Body of pancreas (tissue), 4 donors: Measurements from ENCODE around the gene CXXC5. TPM values are rescaled to one million over a fixed set of nuclear protein-coding genes. Genes with fewer than 3 reads are reported as not detected.
"Not testable (repeated sequence)": the region's sequence is repeated elsewhere in the genome, so short reads cannot be mapped to it uniquely, and the experiment has no call there.

Experiments
- ATAC-seq: fragments of 150-250 bp; one replicate; pipeline ENCODE4 v1.9.1; 2016
- DNase-seq, 4 donors: peaks; one replicate each; pipeline ENCODE4 v3.0.0-alpha.2; 2019
- H3K27ac ChIP-seq, 4 donors: fragments of 200-600 bp; sonication (generic); 1 replicate in 3 of 4; 2 replicates in 1 of 4; pipeline versions ENCODE4 v1.5.1 to v1.6.1; 2016 to 2019; ENCODE audit warnings: mild to moderate bottlenecking in 1 of 4, mixed read lengths in 1 of 4, moderate library complexity in 1 of 4
- H3K27me3 ChIP-seq, 2 donors: fragments of 200-600 bp; sonication (generic); one replicate each; pipeline ENCODE4 v1.6.0; 2016; ENCODE audit warnings: mild to moderate bottlenecking in 1 of 2
- H3K36me3 ChIP-seq, 2 donors: fragments of 200-600 bp; sonication (generic); replicated peaks in 1 of 2; 2 replicates each; pipeline ENCODE4 v1.5.1; 2016; ENCODE audit warnings: low read depth in 2 of 2; ENCODE audit not compliant: insufficient read depth in 1 of 2
- H3K4me1 ChIP-seq: fragments of 200-600 bp; sonication (generic); one replicate; pipeline ENCODE4 v1.6.0; 2016
- H3K4me3 ChIP-seq, 2 donors: fragments of 200-600 bp; sonication (generic); 1 replicate in 1 of 2; 2 replicates in 1 of 2; pipeline ENCODE4 v1.5.1; 2016 to 2019
- H3K9me3 ChIP-seq, 3 donors: fragments of 200-600 bp; sonication (generic); 1 replicate in 2 of 3; 2 replicates in 1 of 3; pipeline ENCODE4 v1.5.1; 2016
- POLR2A ChIP-seq, 3 donors: fragments of 450-650 bp; IDR thresholded peaks; one replicate each; pipeline ENCODE4 v1.6.1; 2016; ENCODE audit warnings: antibody characterized with exemption in 3 of 3, mild to moderate bottlenecking in 2 of 3
- WGBS, 2 donors: methylation state at CpG; one replicate each; pipeline ENCODE4 v1.1.5; 2017; 5-methylcytosine and 5-hydroxymethylcytosine counted together
- intact Hi-C: fragments of 100-400 bp; cut with DNase I; formaldehyde crosslinking; loops from one replicate; pipeline ENCODE4 v1.15.1; 2023
- total RNA-seq, 2 donors: library from RNA; depleted of rRNA; stranded (reverse); fragments of >200 nt; gene quantifications; one replicate each; pipeline ENCODE4 v1.1.0, GENCODE V29; 2016
- TF ChIP-seq, protein P1 (sequence below), 7 experiments: fragments of 450-650 bp in 4 of 7; fragments of 200-600 bp in 3 of 7; sonication (generic) in 3 of 7; IDR thresholded peaks; one replicate each; pipeline ENCODE4 v1.5.1; 2016 to 2019; ENCODE audit warnings: antibody characterized with exemption in 7 of 7

The CXXC5 gene
- total RNA-seq, 2 donors from 2014 or later = 86.6 to 87.7 TPM

DNA sequence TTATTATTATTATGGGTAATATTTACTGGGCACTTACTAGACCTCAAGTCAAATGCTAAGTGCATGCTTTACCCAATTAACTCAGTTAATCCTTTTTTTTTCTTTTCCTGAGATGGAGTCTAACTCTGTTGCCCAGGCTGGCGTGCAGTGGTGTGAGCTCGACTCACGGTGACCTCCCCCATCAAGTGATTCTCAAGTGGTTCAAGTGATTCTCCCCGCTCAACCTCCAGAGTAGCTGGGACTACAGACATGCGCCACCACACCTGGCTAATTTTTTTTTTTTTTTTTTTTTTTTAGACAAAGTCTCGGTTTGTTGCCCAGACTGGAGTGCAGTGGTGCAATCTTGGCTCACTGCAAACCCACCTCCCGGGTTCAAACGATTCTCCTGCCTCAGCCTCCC lies 69.1 kb downstream of the CXXC5 start:
- ATAC-seq = no peak
- Histone ChIP-seq H3K4me1 (no peaks in the 10 kb centered on the region), H3K27ac (no peak overlapping the region), H3K9me3 (no peaks in the 10 kb centered on the region), H3K27me3 (no peaks in the 10 kb centered on the region), H3K36me3 (no peaks in the 10 kb centered on the region), H3K4me3 (no peak overlapping the region)
- DNase-seq = no peak
- TF ChIP-seq, protein P1, sequence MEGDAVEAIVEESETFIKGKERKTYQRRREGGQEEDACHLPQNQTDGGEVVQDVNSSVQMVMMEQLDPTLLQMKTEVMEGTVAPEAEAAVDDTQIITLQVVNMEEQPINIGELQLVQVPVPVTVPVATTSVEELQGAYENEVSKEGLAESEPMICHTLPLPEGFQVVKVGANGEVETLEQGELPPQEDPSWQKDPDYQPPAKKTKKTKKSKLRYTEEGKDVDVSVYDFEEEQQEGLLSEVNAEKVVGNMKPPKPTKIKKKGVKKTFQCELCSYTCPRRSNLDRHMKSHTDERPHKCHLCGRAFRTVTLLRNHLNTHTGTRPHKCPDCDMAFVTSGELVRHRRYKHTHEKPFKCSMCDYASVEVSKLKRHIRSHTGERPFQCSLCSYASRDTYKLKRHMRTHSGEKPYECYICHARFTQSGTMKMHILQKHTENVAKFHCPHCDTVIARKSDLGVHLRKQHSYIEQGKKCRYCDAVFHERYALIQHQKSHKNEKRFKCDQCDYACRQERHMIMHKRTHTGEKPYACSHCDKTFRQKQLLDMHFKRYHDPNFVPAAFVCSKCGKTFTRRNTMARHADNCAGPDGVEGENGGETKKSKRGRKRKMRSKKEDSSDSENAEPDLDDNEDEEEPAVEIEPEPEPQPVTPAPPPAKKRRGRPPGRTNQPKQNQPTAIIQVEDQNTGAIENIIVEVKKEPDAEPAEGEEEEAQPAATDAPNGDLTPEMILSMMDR (IDR thresholded peaks at IDR 0.05) = no peak
- no peak for TF ChIP-seq POLR2A (IDR thresholded peaks at IDR 0.05)
- 92 to 95% methylated on average over 8 of the region's 8 CpGs for WGBS, 2 donors
- intact Hi-C loops = no loop called here

DNA sequence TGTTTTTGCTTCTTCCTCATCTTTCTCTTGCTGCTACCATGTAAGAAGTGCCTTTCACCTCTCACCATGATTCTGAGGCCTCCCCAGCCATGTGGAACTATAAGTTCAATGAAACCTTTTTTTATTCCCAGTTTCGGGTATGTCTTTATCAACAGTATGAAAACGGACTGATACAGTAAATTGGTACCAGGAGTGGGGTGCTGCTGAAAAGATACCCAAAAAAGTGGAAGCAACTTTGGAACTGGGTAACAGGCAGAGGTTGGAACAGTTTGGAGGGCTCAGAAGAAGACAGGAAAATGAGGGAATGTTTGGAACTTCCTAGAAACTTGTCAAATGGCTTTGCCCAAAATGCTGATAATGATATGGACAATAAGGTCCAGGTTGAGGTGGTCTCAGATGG lies 70.3 kb downstream of the CXXC5 start:
- DNase-seq, H3K9me3 ChIP-seq, ATAC-seq, H3K4me3 ChIP-seq, H3K27ac ChIP-seq, H3K36me3 ChIP-seq, H3K4me1 ChIP-seq, H3K27me3 ChIP-seq, intact Hi-C loops: not testable (repeated sequence)
- WGBS, 2 donors = 85 to 92% methylated on average over 2 of the region's 2 CpGs

DNA sequence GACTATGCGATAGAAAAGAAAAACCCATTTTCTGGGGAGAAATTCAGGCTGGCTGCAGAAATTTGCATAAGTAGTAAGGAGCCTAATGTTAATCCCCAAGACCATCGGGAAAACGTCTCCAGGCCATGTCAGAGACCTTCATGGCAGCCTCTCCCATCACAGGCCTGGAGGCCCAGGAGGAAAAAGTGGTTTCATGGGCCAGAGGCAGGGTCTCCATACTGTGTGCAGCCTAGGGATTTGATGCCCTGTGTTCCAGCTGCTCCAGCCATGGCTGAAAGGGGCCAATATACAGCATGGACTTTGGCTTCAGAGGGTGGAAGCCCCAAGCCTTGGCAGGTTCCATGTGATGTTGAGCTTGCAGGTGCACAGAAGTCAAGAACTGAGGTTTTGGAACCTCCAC lies 71.8 kb downstream of the CXXC5 start:
- H3K27me3 ChIP-seq, H3K4me1 ChIP-seq, H3K36me3 ChIP-seq, DNase-seq, ATAC-seq, H3K4me3 ChIP-seq, H3K27ac ChIP-seq, intact Hi-C loops, H3K9me3 ChIP-seq: not testable (repeated sequence)
- 96 to 98% methylated on average over 3 of the region's 3 CpGs for WGBS, 2 donors

DNA sequence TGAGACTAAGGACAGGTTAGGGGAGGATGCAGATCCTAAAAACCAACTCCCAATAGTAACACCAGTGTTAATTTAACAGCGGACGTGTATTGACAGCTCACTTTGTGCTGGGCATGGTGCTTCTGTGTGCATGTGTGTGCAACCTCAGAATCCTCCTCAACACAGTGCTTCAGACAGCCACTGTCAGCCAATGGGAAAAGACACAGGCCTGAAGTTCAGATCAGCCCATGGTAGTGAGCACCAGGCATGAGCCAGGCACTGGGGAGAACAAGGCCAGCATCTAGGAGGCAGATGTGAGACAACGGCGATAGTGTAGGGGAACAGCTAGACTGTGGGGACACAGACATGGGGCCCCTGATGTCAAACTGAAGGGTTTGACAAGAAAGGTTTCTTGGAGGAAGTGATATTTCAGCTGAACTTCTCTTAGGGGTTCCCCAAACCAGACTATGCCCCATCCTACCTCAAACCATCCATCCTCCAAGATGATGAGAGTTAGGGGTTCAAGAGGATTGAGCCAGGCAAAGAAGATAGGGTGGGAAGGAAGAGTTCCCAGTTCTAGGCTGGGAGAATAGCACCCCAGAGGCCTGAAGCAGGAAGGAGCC lies 75.9 kb downstream of the CXXC5 start:
- Histone ChIP-seq H3K27ac (no peak overlapping the region), H3K36me3 (no peaks in the 10 kb centered on the region), H3K27me3 (no peaks in the 10 kb centered on the region), H3K4me1 (no peaks in the 10 kb centered on the region), H3K9me3 (no peaks in the 10 kb centered on the region), H3K4me3 (no peak overlapping the region)
- DNase-seq (no peak), ATAC-seq (no peak)
- intact Hi-C loops = no loop called here
- TF ChIP-seq, protein P1 (IDR thresholded peaks at IDR 0.05) = no peak
- TF ChIP-seq POLR2A (IDR thresholded peaks at IDR 0.05) = no peak
- WGBS, 2 donors = 93 to 100% methylated on average over 2 to 4 of the region's 4 CpGs

DNA sequence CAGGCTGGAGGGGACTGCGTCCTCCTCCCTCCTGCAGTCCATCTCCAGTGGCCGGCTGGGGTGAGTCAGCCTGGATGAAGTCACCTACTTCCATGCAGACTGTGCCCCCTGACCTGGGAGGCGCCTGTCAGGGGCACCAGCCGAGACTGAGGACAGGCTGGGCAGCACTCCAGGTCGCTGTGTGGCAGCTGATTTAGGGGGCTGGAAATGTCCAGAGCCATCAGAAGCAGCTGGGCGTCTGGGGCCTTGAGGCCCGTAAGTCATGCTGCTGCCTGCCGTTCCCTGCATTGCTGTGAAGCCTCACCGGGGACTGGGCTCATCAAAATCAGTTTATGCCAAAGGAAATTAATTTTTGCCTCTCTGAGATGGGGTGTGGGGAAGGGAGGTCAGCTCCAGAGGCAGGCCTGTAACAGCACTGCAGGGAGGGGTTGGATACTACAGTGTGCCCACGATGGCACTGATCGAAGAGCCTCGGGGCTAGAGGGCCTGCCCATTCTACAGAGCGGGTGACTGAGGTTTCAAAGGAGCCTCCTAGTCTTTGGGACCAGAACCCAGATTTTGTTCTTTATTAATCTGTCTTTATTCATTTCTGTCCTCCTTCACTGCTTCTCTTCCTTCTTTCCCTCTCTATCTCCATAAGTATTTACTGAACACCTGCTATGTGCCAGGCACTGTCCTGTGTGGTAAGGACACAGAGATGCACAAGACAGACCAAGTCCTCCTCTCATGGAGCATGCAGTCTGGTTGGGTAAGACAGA lies 77.1 kb downstream of the CXXC5 start:
- no peak overlapping the region for H3K4me3 ChIP-seq
- H3K36me3 ChIP-seq = no peaks in the 10 kb centered on the region
- TF ChIP-seq, protein P1 (IDR thresholded peaks at IDR 0.05) = no peak
- no peak for TF ChIP-seq POLR2A (IDR thresholded peaks at IDR 0.05)
- intact Hi-C loops = no loop called here
- H3K9me3 ChIP-seq = no peaks in the 10 kb centered on the region
- WGBS, 2 donors = 80% methylated on average over 7 to 13 of the region's 13 CpGs
- no peak overlapping the region for H3K27ac ChIP-seq
- no peaks in the 10 kb centered on the region for H3K4me1 ChIP-seq
- peak in 3 of 4 donors; percentile 20 to 45 (median 35) for DNase-seq
- no peaks in the 10 kb centered on the region for H3K27me3 ChIP-seq
- peak; percentile 64 for ATAC-seq
